Spleen (tissue), 7 donors: ENCODE results near the gene RGPD8.

ENCODE experiments used
- POLR2A ChIP-seq, 3 donors: fragments of 450-650 bp; IDR thresholded peaks; one replicate each; pipeline ENCODE4 v1.5.1; 2017; ENCODE audit warnings: antibody characterized with exemption in 3 of 3, mild to moderate bottlenecking in 1 of 3
- POLR2AphosphoS5 ChIP-seq, 3 donors: sonication (generic); formaldehyde crosslinking; IDR thresholded peaks; one replicate each; pipeline ENCODE4 v1.5.1; 2017; ENCODE audit warnings: antibody characterized with exemption in 3 of 3
- TF ChIP-seq, protein P1 (sequence below), 11 experiments: fragments of 200-600 bp in 7 of 11; fragments of 450-650 bp in 4 of 11; sonication (generic) in 4 of 11; IDR thresholded peaks in 8 of 11; conservative IDR thresholded peaks in 3 of 11; 1 replicate in 7 of 11; 2 replicates in 4 of 11; pipeline versions ENCODE4 v1.4.0 to v1.8.0; 2016 to 2021; ENCODE audit warnings: antibody characterized with exemption in 11 of 11, inconsistent platforms in 4 of 11, mild to moderate bottlenecking in 1 of 11
- donor health status: DM: no; HTN: no; CAD: no; lungs with moderate emphysema.
- donor health status: DM: no; HTN: no; CAD: no.
- donor health status: DM: no; HTN: no; CAD: no.

DNA sequence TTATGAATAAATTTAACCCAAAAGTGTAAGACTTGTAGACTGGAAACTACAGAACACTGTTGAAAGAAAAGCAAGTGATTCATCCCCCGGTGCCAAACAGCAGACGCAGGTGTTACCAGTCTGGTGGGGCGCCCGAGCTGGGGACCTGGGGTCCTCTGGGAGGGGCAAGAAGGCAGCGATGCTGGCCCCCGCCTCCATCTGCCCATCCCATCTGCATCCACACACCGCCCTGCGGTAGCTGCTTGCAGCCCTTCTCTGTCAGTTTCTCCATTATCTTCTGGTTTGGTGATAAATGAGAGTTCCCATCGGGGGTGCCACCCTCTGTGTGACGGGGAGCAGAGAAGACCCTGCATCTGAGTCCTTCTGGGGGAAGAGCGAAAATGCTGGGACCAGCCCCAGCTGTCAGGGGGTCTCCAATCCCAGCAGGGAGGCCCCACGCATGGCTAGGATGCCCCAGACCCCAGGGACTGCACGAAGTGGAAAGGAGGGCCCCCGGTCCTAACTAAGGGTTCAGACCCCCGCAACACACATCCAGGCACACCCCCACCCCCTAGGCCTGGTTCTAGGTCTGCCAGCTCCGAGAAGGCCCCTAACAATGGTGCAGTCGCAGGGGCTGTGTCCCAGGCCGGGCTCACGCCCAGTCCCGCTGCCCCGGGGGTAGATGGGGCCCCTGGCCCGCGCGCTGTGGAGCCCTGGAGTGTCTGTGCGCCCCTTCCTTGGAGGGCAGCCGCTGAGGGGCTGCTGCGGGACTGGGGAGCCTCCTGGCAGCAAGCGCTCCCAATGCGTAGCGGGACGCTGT is 686 bp upstream of the RGPD8 start:
- no peak for TF ChIP-seq POLR2AphosphoS5 (IDR thresholded peaks at IDR 0.05)
- TF ChIP-seq, protein P1, sequence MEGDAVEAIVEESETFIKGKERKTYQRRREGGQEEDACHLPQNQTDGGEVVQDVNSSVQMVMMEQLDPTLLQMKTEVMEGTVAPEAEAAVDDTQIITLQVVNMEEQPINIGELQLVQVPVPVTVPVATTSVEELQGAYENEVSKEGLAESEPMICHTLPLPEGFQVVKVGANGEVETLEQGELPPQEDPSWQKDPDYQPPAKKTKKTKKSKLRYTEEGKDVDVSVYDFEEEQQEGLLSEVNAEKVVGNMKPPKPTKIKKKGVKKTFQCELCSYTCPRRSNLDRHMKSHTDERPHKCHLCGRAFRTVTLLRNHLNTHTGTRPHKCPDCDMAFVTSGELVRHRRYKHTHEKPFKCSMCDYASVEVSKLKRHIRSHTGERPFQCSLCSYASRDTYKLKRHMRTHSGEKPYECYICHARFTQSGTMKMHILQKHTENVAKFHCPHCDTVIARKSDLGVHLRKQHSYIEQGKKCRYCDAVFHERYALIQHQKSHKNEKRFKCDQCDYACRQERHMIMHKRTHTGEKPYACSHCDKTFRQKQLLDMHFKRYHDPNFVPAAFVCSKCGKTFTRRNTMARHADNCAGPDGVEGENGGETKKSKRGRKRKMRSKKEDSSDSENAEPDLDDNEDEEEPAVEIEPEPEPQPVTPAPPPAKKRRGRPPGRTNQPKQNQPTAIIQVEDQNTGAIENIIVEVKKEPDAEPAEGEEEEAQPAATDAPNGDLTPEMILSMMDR (IDR thresholded peaks at IDR 0.05 in 8 of 11, conservative IDR thresholded peaks at IDR 0.05 in 3 of 11) = no peak
- no peak for TF ChIP-seq POLR2A (IDR thresholded peaks at IDR 0.05)
